T47D (cell line): Measurements from ENCODE around the gene ERVV-1.
"Not testable (repeated sequence)": the region's sequence is repeated elsewhere in the genome, so short reads cannot be mapped to it uniquely, and the experiment has no call there.

Experiments
- DNase-seq, 2 experiments: peaks; one replicate each; pipeline versions ENCODE4 v3.0.0 to v3.0.0-alpha.2; 2011 to 2012; ENCODE audit warnings: low read depth in 1 of 2, low spot score in 1 of 2
- JUND ChIP-seq: IDR thresholded peaks from 2 replicates; pipeline ENCODE4 v1.6.1; 2012; ENCODE audit warnings: low read depth
- in situ Hi-C: cut with HindIII; loops from 2 replicates; pipeline ENCODE4 v1.10.0; 2016; ENCODE audit warnings: low sequenced_read_pairs, low pct_unique_long_range_greater_than_20kb

The ERVV-1 gene, protein sequence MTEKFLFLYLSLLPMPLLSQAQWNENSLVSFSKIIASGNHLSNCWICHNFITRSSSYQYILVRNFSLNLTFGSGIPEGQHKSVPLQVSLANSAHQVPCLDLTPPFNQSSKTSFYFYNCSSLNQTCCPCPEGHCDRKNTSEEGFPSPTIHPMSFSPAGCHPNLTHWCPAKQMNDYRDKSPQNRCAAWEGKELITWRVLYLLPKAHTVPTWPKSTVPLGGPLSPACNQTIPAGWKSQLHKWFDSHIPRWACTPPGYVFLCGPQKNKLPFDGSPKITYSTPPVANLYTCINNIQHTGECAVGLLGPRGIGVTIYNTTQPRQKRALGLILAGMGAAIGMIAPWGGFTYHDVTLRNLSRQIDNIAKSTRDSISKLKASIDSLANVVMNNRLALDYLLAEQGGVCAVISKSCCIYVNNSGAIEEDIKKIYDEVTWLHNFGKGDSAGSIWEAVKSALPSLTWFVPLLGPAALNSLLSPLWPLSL

DNA sequence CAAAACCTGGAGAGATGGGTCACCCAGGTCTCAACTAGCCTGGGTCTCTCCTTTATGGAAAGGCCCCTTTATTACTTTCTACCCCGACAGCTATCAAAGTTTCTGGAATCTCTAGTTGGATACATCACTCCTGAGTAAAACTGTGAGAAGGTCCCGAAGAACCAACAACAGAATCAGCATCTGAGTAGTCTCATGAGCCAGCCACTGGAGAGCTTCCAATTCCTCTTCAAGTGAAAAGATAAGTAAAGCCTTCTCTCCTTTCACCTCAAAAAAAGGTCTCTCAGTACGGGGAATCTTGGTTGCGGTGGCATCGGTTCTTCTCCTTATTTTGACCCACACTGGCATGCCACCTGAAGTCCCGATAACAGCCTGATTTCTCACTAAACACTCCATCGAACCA, at the start of gene ERVV-1:
Gene ERVV-1 (plus strand): TSS at position 301 of the 400 bp plus-strand sequence. CDS start 170 bp downstream, outside the sequence.
- DNase-seq, result no peak
- in situ Hi-C loops, result no loop called here
- TF ChIP-seq JUND, result no peak

DNA sequence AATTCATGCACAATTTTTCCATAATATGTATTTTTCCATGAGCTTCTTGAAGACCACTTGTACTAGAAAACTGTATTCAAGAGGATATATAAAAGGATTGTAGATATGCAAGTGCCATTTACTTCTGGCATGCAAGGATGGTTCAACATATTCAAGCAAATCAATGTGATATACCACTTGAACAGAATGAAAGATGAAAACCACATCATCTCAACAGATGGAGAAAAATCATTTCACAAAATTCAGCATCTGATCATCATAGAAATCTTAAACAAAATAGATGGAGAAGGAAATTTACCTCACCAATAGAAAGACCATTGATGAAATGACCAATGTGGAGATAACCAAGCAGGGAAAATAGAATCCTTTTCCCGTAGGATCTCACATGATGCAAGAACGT, 45.9 kb upstream of the ERVV-1 start:
- in situ Hi-C loops, result no loop called here
- DNase-seq, result no peak
- TF ChIP-seq JUND, result no peak

DNA sequence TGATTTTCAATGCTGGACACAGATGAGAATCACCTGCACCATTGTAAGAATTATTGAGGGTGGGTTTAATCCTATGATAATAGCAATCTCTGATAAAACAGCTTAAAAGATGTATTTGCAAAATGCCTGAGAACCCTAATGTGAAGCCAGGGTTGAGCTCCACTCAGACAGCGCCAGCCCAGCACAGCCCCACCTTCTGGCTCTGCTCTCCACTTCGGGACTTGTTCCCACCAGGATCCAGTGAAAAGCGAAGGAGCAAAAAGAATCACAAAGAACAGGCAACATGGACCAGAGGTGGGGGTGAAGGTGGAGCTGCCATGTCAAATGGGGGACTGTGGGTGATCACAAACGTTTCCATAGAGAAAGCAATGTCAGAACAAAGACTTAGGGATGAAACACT, 32.4 kb upstream of the ERVV-1 start:
- no peak for TF ChIP-seq JUND
- in situ Hi-C loops, result no loop called here
- no peak for DNase-seq

DNA sequence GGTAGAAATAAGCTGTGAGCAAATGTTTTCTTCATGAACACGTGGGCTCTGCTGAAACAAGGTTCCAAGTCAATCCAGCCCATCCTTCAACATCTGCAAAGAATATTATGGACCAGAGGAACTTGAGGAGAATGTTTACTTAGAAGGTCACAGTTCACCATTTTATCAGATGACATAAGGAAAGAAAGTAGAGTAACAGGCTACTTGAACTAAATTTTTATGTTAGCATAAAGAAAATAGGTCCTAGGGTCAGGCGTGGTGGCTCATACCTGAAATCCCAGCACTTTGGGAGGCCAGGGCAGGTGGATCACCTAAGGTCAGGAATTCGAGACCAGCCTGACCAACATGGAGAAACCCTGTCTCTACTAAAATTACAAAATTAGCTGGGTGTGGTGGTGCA, 30.6 kb upstream of the ERVV-1 start:
- DNase-seq, in situ Hi-C loops: not testable (repeated sequence)

DNA sequence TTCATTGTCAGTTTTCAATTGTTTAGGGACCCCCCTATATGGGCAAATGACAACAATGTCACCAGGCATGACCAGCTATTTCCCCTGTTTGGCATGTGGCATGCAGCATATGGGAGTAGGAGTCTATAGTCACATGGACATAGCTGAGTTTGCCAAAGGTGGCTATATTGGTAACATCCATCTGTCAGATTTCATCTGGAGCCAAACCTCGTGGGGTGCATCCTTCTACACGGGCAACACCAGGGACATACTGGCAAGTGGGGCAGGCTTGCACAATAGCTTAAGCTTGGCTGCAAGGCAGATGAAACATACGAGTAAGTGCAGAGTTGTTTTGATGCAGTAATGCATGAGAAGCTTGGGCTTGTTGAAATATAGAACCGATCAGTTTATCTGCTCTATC, 26.5 kb upstream of the ERVV-1 start:
- in situ Hi-C loops, result no loop called here
- no peak for DNase-seq
- no peak for TF ChIP-seq JUND

DNA sequence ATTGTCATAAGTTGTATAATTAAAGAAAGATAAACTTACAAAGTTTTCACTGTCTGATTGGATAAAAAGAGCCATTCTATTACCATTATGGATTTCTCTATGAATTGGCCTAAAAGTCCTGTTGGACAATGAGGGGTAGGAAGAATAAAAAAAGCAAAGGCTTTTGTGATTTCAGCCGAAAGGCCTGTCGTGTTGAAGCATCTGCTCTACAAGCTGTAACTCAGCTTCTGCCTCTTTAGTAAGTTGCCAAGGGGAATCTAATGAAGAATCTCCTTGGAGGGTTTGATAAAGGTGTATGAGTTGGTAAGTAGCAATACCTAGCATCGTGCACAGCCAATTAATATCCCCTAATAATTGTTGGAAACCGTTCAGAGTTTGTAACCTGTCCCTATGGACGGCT, 25.2 kb upstream of the ERVV-1 start:
- no peak for DNase-seq
- no peak for TF ChIP-seq JUND
- in situ Hi-C loops, result no loop called here

DNA sequence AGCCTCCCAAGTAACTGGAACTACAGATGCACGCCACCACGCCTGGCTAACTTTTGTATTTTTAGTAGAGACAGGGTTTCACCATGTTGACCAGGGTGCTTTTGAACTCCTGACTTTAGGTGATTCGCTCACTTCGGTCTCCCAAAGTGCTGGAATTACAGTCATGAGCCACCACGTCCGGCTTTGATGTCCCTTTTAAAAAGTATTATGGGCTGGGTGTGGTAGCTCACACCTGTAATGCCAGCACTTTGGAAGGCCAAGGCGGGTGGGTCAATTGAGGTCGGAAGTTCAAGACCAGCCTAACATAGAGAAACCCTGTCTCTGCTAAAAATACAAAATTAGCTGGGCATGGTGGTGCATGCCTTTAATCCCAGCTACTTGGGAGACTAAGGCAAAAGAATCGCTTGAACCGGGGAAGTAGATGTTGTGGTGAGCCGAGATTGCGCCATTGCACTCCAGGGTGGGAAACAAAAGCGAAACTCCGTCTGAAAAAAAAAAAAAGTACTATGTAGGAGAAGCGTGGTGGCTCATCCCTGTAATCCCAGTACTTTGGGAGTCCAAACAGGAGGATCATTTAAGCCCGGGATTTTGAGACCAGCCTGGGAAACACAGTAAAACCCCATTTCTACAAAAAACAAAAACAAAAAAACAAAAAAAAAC, 22.8 kb upstream of the ERVV-1 start:
- no peak for DNase-seq
- in situ Hi-C loops, result no loop called here
- no peak for TF ChIP-seq JUND

DNA sequence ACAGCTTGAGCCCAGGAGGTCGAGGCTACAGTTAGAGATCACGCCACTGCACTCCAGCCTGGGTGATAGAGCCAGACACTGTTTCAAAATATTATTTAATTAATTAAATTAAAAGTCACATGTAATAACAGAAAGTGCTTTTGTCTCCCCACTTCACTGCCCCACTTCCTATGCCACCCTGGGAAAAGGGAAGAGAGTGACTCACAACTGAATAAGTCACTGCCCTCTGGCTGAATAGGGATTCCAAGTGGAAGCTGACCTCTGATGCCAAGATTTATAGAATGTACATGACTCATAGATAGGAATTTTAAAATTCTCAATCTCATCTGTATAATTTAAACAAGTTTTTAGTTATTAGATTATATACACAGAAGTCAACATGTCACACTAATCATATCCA, 22.2 kb upstream of the ERVV-1 start:
- in situ Hi-C loops, result no loop called here
- DNase-seq, result peak in 1 of 2 experiments; percentile 30
- no peak for TF ChIP-seq JUND

DNA sequence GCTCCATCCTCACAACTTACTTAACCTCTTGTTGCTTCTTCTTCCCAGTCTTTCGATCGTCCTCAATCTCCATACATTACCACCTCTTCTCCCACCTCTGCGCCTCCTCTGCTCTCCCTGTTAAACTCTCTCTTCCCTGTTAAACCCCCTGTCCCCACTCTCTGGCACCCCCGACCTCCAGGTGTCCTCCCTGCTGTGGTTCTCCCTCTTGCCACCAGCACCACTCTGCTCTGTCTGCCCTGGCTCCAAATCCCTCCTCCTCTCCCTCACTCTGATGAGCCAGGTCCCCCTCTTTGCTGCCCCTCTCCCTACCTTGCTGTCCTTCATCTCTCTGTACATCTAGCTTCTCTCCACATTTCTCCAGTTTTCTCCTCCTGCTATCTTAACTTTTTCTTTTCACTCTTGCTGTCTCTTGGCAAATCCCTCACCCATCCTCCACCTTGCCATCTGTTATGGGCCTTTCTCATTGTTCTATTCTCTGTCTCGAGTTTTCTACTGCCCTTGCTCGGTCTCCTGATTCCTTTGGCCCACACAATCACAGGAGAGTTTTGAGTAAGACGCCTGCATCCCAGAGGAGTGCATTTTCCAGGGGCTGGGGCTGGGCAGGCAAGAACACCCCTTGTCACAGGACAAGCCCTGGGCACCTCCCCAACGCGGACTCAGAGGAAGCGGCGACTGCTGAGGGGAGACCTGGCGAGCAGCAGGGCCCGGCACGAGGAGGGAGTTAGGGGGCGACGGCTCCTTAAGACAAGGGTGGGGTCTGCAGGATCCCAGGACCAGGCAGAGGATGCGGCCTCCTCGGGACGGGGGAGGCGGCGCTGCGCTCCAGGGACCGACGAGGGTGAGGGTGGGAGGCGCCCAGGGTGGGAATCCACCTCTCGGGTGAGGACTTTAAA, 21.4 kb upstream of the ERVV-1 start:
- DNase-seq, result no peak
- no peak for TF ChIP-seq JUND
- in situ Hi-C loops, result no loop called here

DNA sequence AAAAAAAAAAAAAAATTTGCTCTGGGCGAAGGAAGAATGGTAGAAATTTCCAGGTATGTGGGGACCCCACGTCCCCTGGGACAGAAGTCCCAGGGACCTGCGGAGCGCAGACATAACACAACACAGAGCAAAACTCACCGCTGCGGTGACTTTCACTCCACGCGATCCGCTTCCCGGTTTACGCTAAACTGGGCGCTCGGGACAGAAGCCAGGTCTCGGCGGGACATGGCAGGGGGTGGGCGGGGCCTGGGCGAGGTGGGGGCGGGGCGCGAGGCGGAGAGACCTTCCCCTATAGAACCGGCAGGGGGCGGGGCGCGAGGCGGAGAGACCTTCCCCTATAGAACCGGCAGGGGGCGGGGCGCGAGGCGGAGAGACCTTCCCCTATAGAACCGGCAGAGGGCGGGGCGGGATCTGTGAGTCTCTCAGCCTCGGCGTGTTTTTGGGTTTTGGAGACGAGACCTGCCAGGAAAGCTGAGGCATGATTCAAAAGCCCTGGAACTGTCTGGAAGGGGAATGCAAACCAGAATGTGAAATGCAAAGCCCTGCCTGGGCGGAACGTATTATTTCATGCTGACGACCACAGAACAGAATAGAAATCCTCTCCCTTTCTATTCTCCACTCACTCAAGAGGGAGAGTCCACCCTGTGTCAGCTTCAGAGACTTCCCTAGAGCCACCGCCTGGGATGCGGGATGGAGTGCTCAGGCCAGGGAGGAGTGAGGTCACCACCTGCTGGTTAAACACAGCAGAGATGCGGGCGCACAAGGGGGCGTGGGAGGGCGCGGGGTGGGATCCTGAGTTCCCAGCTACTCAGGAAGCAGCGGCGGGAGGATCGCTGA, 20.2 kb upstream of the ERVV-1 start:
- in situ Hi-C loops, result no loop called here
- DNase-seq, result peak; percentile 56 to 91
- no peak for TF ChIP-seq JUND

DNA sequence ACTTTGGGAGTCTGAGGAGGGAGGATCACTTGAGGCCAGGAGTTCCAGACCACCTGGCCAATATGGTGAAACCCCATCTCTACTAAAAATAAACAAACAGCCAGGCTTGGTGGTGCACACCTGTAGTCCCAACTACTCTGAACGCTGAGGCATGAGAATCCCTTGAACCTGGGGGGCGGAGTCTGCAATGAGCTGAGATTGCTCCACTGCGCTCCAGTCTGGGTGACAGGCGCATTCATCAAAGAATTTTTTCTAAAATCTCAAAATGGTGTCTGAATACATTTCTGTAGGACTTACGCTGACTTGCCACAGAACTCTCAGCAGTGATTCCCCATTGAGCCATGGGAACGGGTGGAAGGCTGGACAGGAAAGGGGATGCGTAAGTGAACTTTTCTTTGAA, 18.0 kb upstream of the ERVV-1 start:
- in situ Hi-C loops, result no loop called here
- DNase-seq, result no peak
- no peak for TF ChIP-seq JUND

DNA sequence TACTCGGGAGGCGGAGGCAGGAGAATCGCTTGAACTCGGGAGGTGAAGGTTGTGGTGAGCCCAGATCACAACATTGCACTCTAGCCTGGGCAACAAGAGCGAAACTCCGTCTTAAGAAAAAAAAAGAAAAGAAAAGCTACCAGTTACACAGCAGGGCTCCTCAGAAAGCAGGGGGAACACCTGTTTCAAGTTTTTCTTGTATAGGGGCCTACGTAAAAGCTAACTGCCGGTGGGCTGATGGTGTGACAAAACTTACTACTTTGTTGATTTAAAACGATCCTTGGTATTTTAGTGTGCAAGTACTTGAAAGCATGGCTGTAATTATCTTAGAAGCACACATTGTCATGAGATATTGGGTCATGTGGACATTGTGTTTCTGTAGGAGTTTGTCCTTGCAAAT, 15.7 kb upstream of the ERVV-1 start:
- TF ChIP-seq JUND, result no peak
- in situ Hi-C loops, result no loop called here
- no peak for DNase-seq
